ENCODE results near the gene SLC7A14.

Gene SLC7A14

DNA sequence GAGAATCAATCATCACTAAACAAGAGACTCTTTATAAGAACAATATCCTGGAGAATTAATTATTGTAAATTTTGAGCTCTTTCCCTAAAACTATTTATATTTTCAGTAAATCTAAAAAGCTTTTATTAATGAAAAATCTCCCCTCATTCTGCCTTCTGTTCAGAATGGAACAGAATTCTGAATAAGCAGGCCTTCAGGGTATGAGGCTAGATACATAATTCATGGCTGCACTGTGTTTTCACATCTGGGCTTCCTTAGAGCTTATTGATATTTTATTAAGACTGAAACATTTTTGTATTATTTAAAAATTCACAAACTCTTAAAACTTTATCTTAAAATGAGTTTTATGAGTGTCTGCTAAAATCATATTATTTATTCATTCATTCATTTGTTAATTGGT, 142.4 kb downstream of the SLC7A14 start:
- no peak for DNase-seq (ENCODE audit: low read depth)
- H3K4me3 ChIP-seq (ENCODE audit: low read depth, low read length): no peak overlapping the region

DNA sequence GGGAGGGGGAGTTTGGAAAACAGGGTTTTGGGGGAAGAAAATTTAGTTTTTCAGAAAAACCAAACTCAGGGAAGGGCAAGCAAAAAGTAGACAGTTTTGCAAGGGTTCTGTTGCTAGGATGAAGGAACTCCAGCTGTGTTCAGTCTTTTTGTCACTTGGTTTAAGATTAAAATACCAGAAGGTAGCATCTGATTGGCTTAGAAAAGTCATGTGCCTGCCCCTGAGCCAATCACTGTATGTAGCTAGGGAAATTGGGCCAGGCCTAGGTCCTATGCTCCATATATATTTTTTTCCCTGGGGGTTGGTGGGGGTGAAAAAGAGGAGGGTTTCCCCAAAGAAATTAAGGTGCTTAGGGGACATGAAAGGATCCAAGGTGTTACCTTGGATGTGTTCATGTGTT, 142.9 kb downstream of the SLC7A14 start:
- H3K4me3 ChIP-seq (ENCODE audit: low read depth, low read length): no peak overlapping the region
- DNase-seq (ENCODE audit: low read depth): no peak

DNA sequence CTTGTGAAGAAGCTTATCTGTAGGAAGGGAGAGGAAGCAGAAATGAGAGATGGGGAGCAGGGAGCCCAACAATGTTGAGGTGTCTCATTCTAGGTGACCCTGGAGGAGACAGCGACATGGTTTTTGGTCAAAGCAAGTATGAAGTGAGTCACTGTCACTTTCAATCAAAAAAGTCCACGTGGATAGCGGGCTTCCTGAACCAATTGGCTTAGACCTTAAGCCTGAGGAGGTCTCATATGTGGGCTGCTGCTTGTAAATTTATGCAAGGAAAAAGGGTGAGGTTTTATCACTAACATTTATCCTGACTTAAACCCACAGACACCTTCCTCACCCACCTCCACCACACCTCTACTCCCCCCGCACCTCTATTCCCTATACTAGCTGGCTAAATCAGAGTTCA, 144.5 kb downstream of the SLC7A14 start:
- DNase-seq (ENCODE audit: low read depth): no peak

DNA sequence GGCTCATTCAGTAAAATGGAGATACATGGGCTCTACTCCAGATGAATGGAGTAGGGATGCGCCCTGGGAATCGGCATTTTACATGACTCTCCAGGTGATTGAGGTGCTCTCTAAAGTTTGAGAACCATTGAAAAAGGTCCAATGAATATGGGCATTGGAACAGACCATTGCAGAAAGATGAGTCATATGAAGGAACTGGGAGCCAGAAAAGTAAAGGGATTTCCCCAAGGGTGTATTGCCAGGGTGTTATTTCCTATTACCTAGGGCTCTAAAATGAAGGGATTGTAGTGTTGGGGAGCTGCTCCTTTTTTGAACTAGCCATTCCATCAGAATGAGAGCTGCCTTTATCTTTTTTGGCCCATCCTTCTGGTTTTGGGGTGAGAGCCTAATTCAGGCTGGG, 145.5 kb downstream of the SLC7A14 start:
- H3K4me3 ChIP-seq (ENCODE audit: low read depth, low read length): no peak overlapping the region
- DNase-seq (ENCODE audit: low read depth): no peak

More for the DNA sequence above, 144.5 kb downstream of the SLC7A14 start:
- no peak overlapping the region for H3K4me3 ChIP-seq (ENCODE audit: low read depth, low read length)

DNA sequence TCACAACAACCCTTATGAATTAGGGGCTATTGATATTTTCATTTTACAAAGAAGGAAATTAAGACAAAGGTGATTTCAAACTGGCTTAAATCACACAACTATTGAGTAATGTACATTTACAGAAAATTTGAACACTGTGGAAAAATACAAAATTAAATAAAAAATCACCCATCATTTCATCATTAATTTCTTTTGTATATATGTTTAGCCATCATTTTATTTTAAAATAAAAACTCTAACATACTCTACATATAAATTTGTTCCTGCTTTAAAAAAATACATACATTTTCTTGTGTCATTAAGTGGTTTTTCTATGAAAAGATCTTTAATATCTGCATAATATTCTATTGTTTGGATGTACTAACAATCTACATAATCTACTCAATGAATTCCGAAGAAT, 147.0 kb downstream of the SLC7A14 start:
- DNase-seq (ENCODE audit: low read depth): no peak
- no peak overlapping the region for H3K4me3 ChIP-seq (ENCODE audit: low read depth, low read length)

DNA sequence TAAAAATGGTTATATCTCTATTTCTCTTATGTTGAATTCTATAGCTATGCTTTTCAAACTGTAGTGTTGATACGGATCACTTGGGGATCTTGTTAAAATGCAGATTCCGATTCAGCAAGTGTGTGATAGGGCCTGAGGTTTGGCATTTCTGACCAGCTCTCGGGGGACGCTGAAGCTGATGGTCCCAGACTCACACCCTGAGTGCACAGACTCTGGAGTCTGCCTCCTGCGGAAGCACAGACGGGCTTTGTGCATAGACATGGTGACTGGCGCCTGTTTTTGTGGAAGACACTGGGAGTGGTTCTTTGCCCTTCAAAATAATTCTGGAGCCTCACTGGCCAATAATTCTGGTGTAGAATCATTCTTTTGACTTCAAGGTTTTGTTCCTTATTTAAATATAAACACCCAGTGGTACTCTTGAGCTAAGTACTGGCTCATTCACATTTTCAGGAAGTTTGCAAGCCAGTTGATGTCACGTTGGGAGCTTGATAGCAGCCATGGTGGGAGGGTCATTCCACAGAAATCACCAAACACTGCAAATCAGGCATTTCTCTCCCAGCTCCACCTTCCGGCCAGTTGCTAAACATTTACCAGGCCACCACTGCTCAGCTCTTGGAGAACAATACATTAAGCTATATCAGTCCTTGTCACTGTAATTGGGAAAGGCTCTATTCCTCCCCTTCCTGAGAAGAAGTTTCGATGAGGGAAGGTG, 148.0 kb downstream of the SLC7A14 start:
- DNase-seq (ENCODE audit: low read depth): no peak
- no peak overlapping the region for H3K4me3 ChIP-seq (ENCODE audit: low read depth, low read length)

DNA sequence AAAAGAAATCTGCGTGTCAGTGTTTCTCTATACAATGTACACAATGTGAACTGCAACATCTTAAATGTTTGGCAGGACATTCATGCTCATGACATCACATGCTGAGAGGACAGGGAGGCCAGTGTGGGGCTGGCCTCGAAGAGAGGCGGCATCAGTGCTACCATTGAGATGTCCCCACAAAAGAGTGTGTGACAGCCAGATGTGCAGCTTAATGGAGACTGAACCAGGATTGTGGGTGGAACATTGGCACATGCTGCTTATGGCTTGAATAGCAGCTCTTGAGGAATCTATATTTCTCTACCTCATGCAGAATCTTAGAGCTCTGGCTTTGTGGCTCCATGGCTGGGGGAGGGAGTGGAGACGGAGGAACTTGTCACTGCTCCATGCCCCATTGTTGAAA, 148.7 kb downstream of the SLC7A14 start:
- no peak for DNase-seq (ENCODE audit: low read depth)
- no peak overlapping the region for H3K4me3 ChIP-seq (ENCODE audit: low read depth, low read length)

DNA sequence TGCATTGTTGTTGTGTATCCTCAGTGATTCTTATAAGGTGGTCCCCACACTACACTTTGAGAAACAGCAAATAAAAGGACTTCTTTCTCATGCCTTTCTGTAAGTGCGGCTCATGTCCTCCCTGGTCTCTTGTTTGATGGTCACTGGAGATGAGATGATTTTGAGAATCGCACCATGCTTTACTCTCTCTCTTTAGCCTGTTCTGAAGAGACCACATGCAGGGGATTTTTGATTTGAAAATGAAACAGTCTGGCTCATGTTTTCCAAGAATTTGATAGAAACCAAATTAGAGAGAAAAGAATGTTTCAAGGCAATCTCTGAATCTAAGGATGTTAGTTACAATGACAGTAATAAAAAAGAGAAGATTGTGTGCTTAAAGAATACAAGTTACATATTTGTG, 149.2 kb downstream of the SLC7A14 start:
- no peak for DNase-seq (ENCODE audit: low read depth)
- H3K4me3 ChIP-seq (ENCODE audit: low read depth, low read length): no peak overlapping the region

DNA sequence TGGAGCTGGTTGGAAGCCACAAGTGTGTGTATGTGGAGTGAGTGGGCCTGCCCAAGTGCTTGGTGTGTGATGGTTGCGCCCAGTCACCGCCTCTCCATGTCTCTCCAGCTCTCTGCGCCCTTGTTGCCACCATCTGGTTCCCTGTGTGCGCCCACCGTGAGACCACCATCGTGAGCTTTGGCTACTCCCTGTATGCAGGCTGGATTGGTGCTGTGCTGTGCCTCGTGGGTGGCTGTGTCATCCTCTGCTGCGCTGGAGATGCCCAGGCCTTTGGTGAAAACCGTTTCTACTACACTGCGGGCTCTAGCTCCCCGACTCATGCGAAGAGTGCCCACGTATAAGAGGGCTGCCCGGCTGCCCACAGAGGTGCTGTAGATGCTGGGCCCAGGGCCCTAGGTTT, 153.5 kb downstream of the SLC7A14 start:
- DNase-seq (ENCODE audit: low read depth): no peak
- no peak overlapping the region for H3K4me3 ChIP-seq (ENCODE audit: low read depth, low read length)

DNA sequence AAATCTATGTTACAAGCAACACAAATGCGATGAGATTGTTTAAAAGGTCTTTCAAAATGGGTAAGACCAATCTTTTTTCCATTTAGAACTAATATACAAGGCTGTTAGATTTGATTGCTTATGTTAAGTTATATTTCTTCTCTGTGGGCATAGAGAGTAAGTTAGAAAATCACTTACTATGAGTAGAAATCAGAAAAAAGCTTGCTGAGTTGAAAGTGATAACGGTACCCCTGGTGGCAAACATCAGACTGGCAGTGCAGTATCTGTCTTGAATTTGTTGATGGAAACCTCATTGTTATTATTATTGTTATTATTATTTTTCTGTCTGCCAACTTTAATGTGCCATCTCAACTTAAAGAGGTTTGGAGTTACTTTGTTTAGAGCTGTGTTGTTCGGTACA, 154.8 kb downstream of the SLC7A14 start:
- no peak for DNase-seq (ENCODE audit: low read depth)
- H3K4me3 ChIP-seq (ENCODE audit: low read depth, low read length): no peak overlapping the region

DNA sequence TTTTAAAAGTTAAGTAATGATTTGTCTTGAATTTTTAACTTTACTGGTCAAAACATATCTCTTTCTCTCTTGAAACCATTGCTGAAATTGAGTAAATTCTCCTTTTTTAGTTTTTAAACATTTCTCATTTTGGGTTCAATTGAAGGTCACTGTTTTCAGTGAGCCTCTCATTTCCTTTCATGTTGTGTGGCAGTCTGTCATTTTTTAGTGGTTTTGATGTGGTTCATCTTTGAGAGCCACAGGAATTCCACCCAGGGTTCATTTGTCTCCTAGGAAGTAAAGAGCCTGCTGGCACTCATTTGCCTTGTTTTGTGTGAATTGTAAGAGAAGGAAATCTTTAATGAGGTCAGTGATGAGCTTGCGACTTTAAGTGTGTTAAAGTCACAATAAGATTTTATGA, 156.8 kb downstream of the SLC7A14 start:
- no peak for DNase-seq (ENCODE audit: low read depth)

DNA sequence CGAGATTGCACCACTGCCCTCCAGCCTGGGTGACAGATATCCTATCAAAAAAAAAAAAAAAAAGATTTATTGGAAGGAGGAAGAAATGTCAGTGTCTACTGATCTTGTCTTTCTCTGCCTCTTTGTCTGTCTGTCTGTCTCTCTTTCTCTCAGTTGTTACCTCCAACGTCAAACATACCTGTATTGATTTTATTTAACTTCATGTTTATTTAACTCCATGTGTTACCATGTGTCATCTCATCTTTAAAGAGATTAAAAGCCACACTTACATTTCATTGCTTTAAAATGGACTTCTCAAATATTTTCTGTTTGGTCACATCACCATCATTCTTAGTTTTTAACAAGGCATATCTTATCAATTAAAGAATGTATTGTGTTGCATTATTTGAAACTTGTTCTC, 157.8 kb downstream of the SLC7A14 start:
- H3K4me3 ChIP-seq (ENCODE audit: low read depth, low read length): no peak overlapping the region
- DNase-seq (ENCODE audit: low read depth): no peak

More for the DNA sequence above, 156.8 kb downstream of the SLC7A14 start:
- H3K4me3 ChIP-seq (ENCODE audit: low read depth, low read length): no peak overlapping the region

DNA sequence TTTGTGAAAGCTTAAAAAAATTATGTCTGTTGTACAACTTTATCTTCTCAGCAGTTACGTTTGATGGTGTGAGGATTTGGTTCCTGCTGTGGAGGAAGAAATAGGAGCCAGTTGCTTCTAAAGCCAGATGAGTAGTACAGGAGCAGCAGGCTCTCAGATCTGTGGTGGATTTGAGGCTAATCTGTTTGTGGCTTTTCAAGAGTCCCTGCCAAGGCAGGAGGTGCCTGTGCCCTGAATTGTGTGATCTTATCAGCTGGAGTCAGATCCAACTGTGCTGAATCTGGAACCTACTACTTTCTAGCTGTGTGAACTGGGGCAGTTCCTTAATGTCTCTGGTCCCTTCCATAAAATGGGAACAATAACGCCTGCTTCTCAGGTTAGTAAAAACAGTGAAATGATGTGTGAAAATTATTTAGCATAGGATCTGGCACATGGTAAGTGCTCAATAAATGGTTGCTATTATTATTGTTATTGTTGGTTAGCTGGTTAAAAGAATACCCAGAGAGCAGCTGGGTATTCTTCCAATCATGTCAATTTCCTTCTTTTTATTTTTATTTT, 159.6 kb downstream of the SLC7A14 start:
- DNase-seq (ENCODE audit: low read depth): no peak
- no peak overlapping the region for H3K4me3 ChIP-seq (ENCODE audit: low read depth, low read length)

DNA sequence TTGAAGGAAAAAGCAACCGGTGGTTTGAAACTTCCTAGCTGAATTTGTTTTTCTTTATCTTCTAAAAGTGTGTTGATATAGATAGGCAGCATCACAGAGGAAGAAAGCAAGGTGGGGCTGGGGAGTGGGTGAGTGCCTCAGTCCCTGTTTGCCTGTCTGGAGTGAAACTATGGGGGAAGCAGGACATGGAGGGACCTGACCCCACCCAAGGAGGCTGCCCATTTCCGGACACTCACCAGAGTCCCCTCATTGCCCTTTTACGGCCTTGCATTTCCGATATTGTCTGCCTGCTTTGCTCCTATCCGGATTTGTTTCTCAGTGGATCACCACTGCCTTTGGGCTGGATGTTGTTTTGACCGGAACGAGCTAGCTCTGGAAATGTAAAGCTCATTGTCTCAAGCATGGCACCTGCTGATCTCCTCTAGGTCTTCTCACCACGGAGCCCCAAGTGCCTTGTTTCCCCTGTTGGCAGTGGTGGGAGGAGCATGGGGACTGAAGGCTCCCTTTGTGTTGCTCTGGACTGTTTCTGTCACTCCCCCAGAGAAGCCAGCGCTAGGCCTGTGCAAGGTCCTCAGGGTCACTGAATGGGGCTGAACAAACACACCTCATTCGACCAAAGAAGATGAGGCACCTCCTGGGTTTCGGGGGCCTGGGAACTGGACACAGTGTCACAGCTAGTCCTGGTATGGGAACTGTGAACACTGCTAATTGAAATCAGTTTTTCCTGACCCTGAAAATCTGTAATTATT, 160.2 kb downstream of the SLC7A14 start:
- no peak overlapping the region for H3K4me3 ChIP-seq (ENCODE audit: low read depth, low read length)
- DNase-seq (ENCODE audit: low read depth): no peak

DNA sequence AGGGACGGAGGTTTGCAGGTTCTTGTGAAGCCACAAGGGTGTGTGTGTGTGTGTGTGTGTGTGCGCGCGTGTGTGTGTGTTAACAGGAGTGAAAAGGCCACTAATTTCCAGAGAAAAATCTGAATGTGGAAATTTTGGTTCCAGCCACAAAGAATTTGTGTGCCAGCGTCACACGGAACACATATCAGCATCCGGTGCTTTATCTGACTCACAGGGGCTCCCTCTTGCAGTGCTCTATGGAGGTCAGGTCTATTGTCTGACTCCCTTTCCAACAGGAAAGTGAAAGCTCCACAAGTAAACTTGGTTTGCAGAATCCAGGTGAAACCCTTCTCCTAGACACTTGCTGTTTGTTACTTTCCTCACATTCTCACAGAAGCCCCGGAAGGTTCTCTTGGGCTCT, 161.0 kb downstream of the SLC7A14 start:
- no peak overlapping the region for H3K4me3 ChIP-seq (ENCODE audit: low read depth, low read length)
- no peak for DNase-seq (ENCODE audit: low read depth)

DNA sequence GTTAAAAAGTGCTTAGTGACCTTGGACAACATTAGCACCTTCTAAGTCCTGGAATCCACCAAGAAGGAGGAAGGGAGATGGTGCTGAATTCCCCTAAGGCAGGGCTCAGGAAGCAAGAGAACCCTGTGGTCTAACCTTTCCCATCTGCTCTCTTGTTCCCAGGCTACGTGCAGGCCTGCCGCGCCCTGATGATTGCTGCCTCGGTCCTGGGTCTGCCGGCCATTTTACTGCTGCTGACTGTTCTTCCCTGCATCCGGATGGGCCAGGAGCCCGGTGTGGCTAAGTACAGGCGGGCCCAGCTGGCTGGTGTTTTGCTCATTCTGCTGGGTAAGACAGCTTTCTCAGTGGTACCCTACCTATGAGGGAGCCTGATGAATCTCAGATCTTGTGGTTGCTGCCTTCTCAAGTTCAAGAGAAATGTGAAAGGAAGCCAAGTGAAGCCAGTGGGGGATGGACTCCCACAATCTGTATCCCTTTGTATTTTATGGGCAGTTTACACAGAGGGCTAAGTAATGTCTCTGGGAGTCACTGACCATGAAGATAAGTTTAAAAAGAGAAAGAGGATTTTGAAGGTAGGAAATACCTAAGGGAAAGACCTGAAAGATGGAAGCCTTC, 162.8 kb downstream of the SLC7A14 start:
- no peak overlapping the region for H3K4me3 ChIP-seq (ENCODE audit: low read depth, low read length)
- no peak for DNase-seq (ENCODE audit: low read depth)

DNA sequence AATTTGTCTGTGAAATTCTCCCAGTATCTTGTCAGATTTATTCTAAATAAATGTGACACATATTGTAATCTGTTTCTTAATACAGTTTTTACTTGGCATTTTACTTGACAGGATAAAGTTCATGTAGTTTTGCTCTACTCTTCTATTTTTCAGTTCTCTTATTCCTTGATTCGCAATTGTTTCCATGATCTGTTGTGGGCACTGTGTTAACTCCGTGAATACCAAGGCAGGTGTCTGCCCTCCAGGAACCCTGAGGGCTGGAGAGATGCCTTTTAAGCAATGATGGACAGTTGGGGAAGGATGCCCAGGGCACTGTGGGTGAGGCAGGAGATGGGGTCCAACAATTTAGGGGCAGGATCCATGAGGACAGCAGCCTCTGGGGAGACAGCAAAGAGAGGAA, 164.1 kb downstream of the SLC7A14 start:
- no peak for DNase-seq (ENCODE audit: low read depth)
- H3K4me3 ChIP-seq (ENCODE audit: low read depth, low read length): peak overlapping the region; percentile 67

DNA sequence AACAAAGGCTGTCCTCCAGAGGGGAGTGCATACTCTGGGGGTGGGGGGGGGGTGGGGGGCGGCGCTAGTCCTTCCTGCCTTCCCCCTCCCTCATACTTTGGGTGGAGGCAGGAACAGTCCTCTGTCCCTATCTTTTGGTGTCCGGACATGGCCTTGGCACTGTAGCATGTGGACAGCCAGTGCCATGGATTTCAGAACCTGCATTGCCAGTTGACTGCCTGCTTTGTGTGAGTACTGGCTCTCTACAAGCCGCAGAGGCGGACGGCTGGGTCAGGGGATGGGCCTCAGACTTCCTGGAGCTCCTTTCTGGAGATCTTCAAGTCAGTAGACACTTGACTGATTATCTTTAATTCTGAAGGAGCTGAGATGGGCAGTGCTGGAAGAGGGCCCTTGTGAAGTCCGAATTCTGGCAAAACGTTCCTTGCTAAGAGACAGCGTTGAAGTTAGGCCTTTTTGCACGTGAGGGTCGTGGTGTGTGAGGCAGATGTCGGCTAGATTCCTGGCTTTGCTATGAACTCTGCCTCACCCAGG, 164.7 kb downstream of the SLC7A14 start:
- no peak for DNase-seq (ENCODE audit: low read depth)
- peak overlapping the region; percentile 67 for H3K4me3 ChIP-seq (ENCODE audit: low read depth, low read length)

DNA sequence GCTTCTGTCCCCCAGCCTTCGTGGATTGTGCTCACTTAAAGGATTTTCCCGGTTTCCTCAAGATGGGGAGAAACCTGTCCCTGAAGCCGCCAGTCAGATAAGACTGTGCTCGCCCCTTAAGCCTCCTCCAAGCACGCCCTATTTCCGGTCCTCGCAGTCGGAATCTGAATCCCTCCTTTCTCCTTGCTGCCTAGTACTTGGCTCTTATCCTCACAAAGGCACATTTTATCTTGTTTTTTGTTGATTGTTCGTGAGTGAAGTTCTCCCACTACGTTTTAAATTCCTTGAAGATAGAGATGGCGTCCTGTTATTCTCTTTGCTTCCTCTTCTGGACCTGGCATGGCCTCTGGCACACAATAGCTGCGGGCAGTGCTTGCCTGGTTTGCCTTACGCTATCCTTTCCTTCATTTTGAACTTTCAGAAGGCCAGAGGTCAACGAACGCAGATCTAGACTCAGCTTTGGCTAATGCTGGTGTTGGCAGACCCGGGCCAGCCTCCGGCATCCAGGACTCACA, 165.5 kb downstream of the SLC7A14 start:
- H3K4me3 ChIP-seq (ENCODE audit: low read depth, low read length): peak overlapping the region; percentile 67
- no peak for DNase-seq (ENCODE audit: low read depth)

DNA sequence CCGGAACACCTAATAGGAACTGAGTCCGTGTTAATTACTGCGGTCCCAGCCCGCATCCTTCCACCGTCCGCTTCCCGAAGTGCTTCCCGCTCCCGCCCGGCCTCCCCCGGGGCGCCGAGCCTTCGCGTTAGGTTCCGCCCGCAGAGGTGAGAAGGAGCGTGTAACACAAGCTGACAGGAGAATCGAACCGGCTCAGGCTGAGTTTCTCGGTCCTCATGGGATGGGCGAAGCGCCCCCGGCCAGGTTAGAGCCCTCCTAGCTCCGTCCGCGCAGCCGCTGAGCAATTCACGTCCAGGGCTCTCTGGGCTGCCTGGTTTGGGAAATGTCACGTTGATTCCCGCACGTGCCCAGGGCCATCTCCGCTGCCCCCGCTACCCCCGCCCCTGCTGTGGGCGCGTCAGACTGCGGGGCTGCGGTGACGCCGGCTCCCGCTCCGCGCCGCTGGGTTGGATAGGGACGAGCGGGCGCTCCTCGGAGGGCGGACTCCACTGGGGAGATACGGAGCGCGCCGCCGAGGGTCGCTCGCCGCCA, 166.3 kb downstream of the SLC7A14 start:
- peak overlapping the region; percentile 67 for H3K4me3 ChIP-seq (ENCODE audit: low read depth, low read length)
- DNase-seq (ENCODE audit: low read depth): no peak
